DND-41 (cell line): ENCODE measurements around the gene STARD7.

Experiments used
- ATAC-seq: fragments of 200-7000 bp; cut with Tn5 transposase; 3 replicates; pipeline ENCODE4 v1.9.1; 2021; ENCODE audit warnings: low read depth; ENCODE audit not compliant: insufficient read depth
- DNase-seq: peaks from one replicate; pipeline ENCODE4 v3.0.0-alpha.2; 2020
- H2AFZ ChIP-seq: 2 replicates; pipeline ENCODE4 v1.6.0; 2012; ENCODE audit warnings: low read depth, low read length
- H3K27ac ChIP-seq: 2 replicates; pipeline ENCODE4 v1.5.1; 2012; ENCODE audit warnings: low read length, inconsistent platforms
- H3K27me3 ChIP-seq: fragments of 200-600 bp; sonication (generic); 2 replicates; pipeline ENCODE4 v1.6.0; 2012; ENCODE audit warnings: low read length, mild to moderate bottlenecking, inconsistent platforms; ENCODE audit not compliant: insufficient read depth, poor library complexity
- H3K36me3 ChIP-seq: 2 replicates; pipeline ENCODE4 v1.5.1; 2012; ENCODE audit warnings: low read length, inconsistent platforms; ENCODE audit not compliant: insufficient read depth
- H3K4me1 ChIP-seq: 2 replicates; pipeline ENCODE4 v1.5.1; 2012; ENCODE audit warnings: mild to moderate bottlenecking, low read length; ENCODE audit not compliant: insufficient read depth
- H3K4me2 ChIP-seq: 2 replicates; pipeline ENCODE4 v1.6.0; 2012; ENCODE audit warnings: mild to moderate bottlenecking, moderate library complexity, low read length, inconsistent platforms; ENCODE audit not compliant: insufficient read depth
- H3K4me3 ChIP-seq, 2 experiments: fragments of 200-600 bp in 1 of 2; shearing (Covaris generic) in 1 of 2; 2 replicates each; pipeline ENCODE4 v1.5.1; 2012 to 2016; ENCODE audit warnings: inconsistent platforms in 2 of 2, low read length in 2 of 2, mild to moderate bottlenecking in 2 of 2, low read depth in 1 of 2, moderate library complexity in 1 of 2
- H3K79me2 ChIP-seq: 2 replicates; pipeline ENCODE4 v1.6.0; 2012; ENCODE audit warnings: low read length, inconsistent platforms; ENCODE audit not compliant: insufficient read depth
- H3K9ac ChIP-seq: 2 replicates; pipeline ENCODE4 v1.6.0; 2012; ENCODE audit warnings: low read depth, mild to moderate bottlenecking, inconsistent platforms, low read length, moderate library complexity
- H3K9me3 ChIP-seq: 2 replicates; pipeline ENCODE4 v1.5.1; 2012; ENCODE audit warnings: low read length, moderate library complexity, mild to moderate bottlenecking, inconsistent platforms; ENCODE audit not compliant: insufficient read depth, severe bottlenecking
- H4K20me1 ChIP-seq: 2 replicates; pipeline ENCODE4 v1.6.0; 2012; ENCODE audit warnings: low read length; ENCODE audit not compliant: insufficient read depth
- EZH2 ChIP-seq: IDR thresholded peaks from 3 replicates; pipeline ENCODE4 v1.6.1; 2012; ENCODE audit warnings: borderline replicate concordance, low read depth, mild to moderate bottlenecking, moderate library complexity, low read length, inconsistent platforms; ENCODE audit not compliant: severe bottlenecking
- TF ChIP-seq, protein P1 (sequence below): IDR thresholded peaks from 2 replicates; pipeline ENCODE4 v1.5.1; 2012; ENCODE audit warnings: borderline replicate concordance, low read length, moderate library complexity, mild to moderate bottlenecking; ENCODE audit not compliant: poor library complexity, severe bottlenecking; ENCODE audit errors: extremely low read depth

Gene STARD7

DNA sequence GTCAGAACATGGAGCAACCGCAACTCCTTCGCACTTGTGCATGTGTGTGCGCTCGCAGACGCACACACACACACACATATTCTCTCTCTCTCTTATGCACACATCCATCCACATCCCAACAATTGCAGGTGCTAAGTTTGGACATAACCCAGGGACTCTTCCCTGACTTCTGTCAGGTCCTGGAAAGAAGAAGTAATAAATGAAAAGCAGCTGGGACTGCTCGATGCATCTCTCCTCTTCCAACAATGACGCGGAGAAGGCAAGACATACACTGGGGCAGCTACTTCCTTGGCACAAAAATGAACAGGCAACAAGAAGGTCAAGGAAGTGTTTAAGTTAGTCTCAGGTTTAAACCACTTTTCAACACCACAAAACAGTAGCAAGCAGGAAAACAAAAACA, 23.6 kb downstream of the STARD7 start:
- Histone ChIP-seq H3K4me2 (no peak overlapping the region), H3K27ac (no peak overlapping the region), H2AFZ (no peak overlapping the region), H3K9ac (no peak overlapping the region), H3K27me3 (no peaks in the 10 kb centered on the region), H3K36me3 (peaks cover 52% of the 10 kb centered on the region), H4K20me1 (peaks cover 7% of the 10 kb centered on the region; the same call in 1 of the 2 replicates), H3K4me1 (no peaks in the 10 kb centered on the region), H3K4me3 (no peak overlapping the region), H3K79me2 (no peaks in the 10 kb centered on the region), H3K9me3 (no peaks in the 10 kb centered on the region)
- no peak for ATAC-seq
- TF ChIP-seq, protein P1, sequence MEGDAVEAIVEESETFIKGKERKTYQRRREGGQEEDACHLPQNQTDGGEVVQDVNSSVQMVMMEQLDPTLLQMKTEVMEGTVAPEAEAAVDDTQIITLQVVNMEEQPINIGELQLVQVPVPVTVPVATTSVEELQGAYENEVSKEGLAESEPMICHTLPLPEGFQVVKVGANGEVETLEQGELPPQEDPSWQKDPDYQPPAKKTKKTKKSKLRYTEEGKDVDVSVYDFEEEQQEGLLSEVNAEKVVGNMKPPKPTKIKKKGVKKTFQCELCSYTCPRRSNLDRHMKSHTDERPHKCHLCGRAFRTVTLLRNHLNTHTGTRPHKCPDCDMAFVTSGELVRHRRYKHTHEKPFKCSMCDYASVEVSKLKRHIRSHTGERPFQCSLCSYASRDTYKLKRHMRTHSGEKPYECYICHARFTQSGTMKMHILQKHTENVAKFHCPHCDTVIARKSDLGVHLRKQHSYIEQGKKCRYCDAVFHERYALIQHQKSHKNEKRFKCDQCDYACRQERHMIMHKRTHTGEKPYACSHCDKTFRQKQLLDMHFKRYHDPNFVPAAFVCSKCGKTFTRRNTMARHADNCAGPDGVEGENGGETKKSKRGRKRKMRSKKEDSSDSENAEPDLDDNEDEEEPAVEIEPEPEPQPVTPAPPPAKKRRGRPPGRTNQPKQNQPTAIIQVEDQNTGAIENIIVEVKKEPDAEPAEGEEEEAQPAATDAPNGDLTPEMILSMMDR: no peak
- TF ChIP-seq EZH2: no peak
- DNase-seq: no peak

DNA sequence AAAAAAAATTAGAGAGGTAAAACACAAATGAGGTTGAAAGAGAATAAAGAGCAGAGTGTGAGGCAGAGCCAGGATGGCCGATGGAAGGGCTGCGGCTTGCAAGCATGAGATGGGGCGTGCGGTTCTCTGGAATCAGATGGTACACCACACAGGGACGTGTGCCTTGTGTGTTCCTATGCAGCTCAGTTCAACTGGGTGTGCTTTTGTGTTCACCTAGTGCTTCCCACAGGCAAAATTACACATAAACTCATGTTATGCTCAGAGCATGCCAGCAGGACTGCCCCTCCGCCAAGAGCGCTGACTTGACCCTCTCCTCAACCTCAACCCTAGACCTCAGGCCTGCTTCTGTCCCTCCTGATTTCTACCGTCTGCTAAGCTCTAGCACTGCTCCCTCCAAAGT, 24.4 kb downstream of the STARD7 start:
- no peaks in the 10 kb centered on the region for H3K27me3 ChIP-seq
- no peak overlapping the region for H3K4me2 ChIP-seq
- H4K20me1 ChIP-seq: peaks cover 7% of the 10 kb centered on the region; the same call in 1 of the 2 replicates
- H3K9ac ChIP-seq: no peak overlapping the region
- no peak overlapping the region for H2AFZ ChIP-seq
- no peak for DNase-seq
- no peak overlapping the region for H3K4me3 ChIP-seq
- peaks cover 45% of the 10 kb centered on the region for H3K36me3 ChIP-seq
- no peaks in the 10 kb centered on the region for H3K4me1 ChIP-seq
- H3K9me3 ChIP-seq: no peaks in the 10 kb centered on the region
- no peak for TF ChIP-seq EZH2
- TF ChIP-seq, protein P1: no peak
- ATAC-seq: no peak
- H3K27ac ChIP-seq: no peak overlapping the region
- no peaks in the 10 kb centered on the region for H3K79me2 ChIP-seq

- ATAC-seq: no peak
- TF ChIP-seq, protein P1: no peak
- no peak for TF ChIP-seq EZH2
- Histone ChIP-seq H3K27me3 (no peaks in the 10 kb centered on the region), H4K20me1 (peaks cover under 1% of the 10 kb centered on the region; the same call in 1 of the 2 replicates), H3K4me3 (no peak overlapping the region), H3K36me3 (peaks cover 25% of the 10 kb centered on the region), H3K4me2 (no peak overlapping the region), H3K79me2 (no peaks in the 10 kb centered on the region), H3K9me3 (no peaks in the 10 kb centered on the region), H2AFZ (no peak overlapping the region), H3K9ac (no peak overlapping the region), H3K4me1 (no peaks in the 10 kb centered on the region), H3K27ac (no peak overlapping the region)
- DNase-seq: no peak
Measured at GRCh38 chr2:96181529-96181928, 27.1 kb downstream of the STARD7 start.

GRCh38 chr2:96180521-96180920, 28.1 kb downstream of the STARD7 start:
- DNase-seq (no peak), ATAC-seq (peak; percentile 55; the same call in 1 of the 3 replicates)
- TF ChIP-seq, protein P1: no peak
- TF ChIP-seq EZH2: no peak
- H3K4me3 ChIP-seq: no peak overlapping the region
- no peak overlapping the region for H3K4me2 ChIP-seq
- H3K79me2 ChIP-seq: no peaks in the 10 kb centered on the region
- H3K27ac ChIP-seq: no peak overlapping the region
- H2AFZ ChIP-seq: no peak overlapping the region
- no peaks in the 10 kb centered on the region for H3K4me1 ChIP-seq
- H4K20me1 ChIP-seq: no peaks in the 10 kb centered on the region; the same call in 1 of the 2 replicates
- H3K36me3 ChIP-seq: peaks cover 15% of the 10 kb centered on the region
- H3K27me3 ChIP-seq: no peaks in the 10 kb centered on the region
- H3K9ac ChIP-seq: no peak overlapping the region
- H3K9me3 ChIP-seq: no peaks in the 10 kb centered on the region
